Ectodermal cell (in vitro differentiated cells): Measurements from ENCODE around the gene PPP1R16B.

Experiments used
- H3K27ac ChIP-seq: 2 replicates; pipeline ENCODE4 v1.7.0; 2013; ENCODE audit warnings: mild to moderate bottlenecking, low read depth, low read length; ENCODE audit not compliant: insufficient read depth, poor library complexity, severe bottlenecking
- H3K27me3 ChIP-seq: 2 replicates; pipeline ENCODE4 v1.7.0; 2013; ENCODE audit warnings: mild to moderate bottlenecking, low read length; ENCODE audit not compliant: insufficient read depth, control insufficient read depth, poor library complexity, severe bottlenecking
- H3K36me3 ChIP-seq: one replicate; pipeline ENCODE4 v1.7.0; 2013; ENCODE audit warnings: low read length; ENCODE audit not compliant: control insufficient read depth, insufficient read depth
- H3K4me1 ChIP-seq: one replicate; pipeline ENCODE4 v1.7.0; 2013; ENCODE audit warnings: low read length; ENCODE audit not compliant: control insufficient read depth, insufficient read depth
- H3K4me3 ChIP-seq: 2 replicates; pipeline ENCODE4 v1.7.0; 2013; ENCODE audit warnings: low read depth, low read length, control low read depth; ENCODE audit not compliant: insufficient read depth
- H3K9me3 ChIP-seq: 2 replicates; pipeline ENCODE4 v1.7.0; 2013; ENCODE audit warnings: mild to moderate bottlenecking, low read length, moderate library complexity; ENCODE audit not compliant: control insufficient read depth
- WGBS, 2 experiments: methylation state at CpG; one replicate each; pipeline ENCODE4 v1.1.7; 2013; ENCODE audit warnings: missing lambda C conversion rate in 2 of 2; 5-methylcytosine and 5-hydroxymethylcytosine counted together

The PPP1R16B gene

GRCh38 chr20:38915355-38915754, 109.9 kb downstream of the PPP1R16B start:
- Histone ChIP-seq H3K4me3 (no peak overlapping the region), H3K27ac (no peak overlapping the region), H3K27me3 (no peaks in the 10 kb centered on the region), H3K4me1 (peaks cover 13% of the 10 kb centered on the region), H3K36me3 (no peaks in the 10 kb centered on the region), H3K9me3 (no peaks in the 10 kb centered on the region)
- 94% methylated on average over 7 of the region's 7 CpGs for WGBS, 2 experiments

- Histone ChIP-seq H3K27ac (no peak overlapping the region), H3K36me3 (no peaks in the 10 kb centered on the region), H3K27me3 (no peaks in the 10 kb centered on the region), H3K4me1 (peaks cover 13% of the 10 kb centered on the region), H3K9me3 (no peaks in the 10 kb centered on the region), H3K4me3 (no peak overlapping the region)
- WGBS, 2 experiments = 93 to 96% methylated on average over 4 of the region's 4 CpGs
These were observed 112.2 kb downstream of the PPP1R16B start for GRCh38 chr20:38917657-38918056.

- Histone ChIP-seq H3K9me3 (no peaks in the 10 kb centered on the region), H3K27ac (no peak overlapping the region), H3K27me3 (no peaks in the 10 kb centered on the region), H3K4me3 (no peak overlapping the region), H3K36me3 (no peaks in the 10 kb centered on the region), H3K4me1 (peaks cover 13% of the 10 kb centered on the region)
- 95 to 97% methylated on average over 19 of the region's 19 CpGs for WGBS, 2 experiments
These were observed 112.7 kb downstream of the PPP1R16B start for GRCh38 chr20:38918172-38918571.

GRCh38 chr20:38919683-38920082, 114.2 kb downstream of the PPP1R16B start:
- no peaks in the 10 kb centered on the region for H3K9me3 ChIP-seq
- no peak overlapping the region for H3K4me3 ChIP-seq
- WGBS, 2 experiments = 56 to 69% methylated on average over 7 of the region's 7 CpGs
- no peaks in the 10 kb centered on the region for H3K27me3 ChIP-seq
- H3K4me1 ChIP-seq = peaks cover 13% of the 10 kb centered on the region
- H3K36me3 ChIP-seq = no peaks in the 10 kb centered on the region
- H3K27ac ChIP-seq = no peak overlapping the region

GRCh38 chr20:38920411-38920810, 114.9 kb downstream of the PPP1R16B start:
- Histone ChIP-seq H3K27me3 (no peaks in the 10 kb centered on the region), H3K27ac (no peak overlapping the region), H3K4me3 (no peak overlapping the region), H3K4me1 (peaks cover 13% of the 10 kb centered on the region), H3K9me3 (no peaks in the 10 kb centered on the region), H3K36me3 (no peaks in the 10 kb centered on the region)
- WGBS, 2 experiments = 83 to 94% methylated on average over 3 of the region's 3 CpGs

GRCh38 chr20:38920851-38921250, 115.4 kb downstream of the PPP1R16B start:
- H3K9me3 ChIP-seq = no peaks in the 10 kb centered on the region
- no peak overlapping the region for H3K4me3 ChIP-seq
- WGBS, 2 experiments = 93 to 94% methylated on average over 9 of the region's 9 CpGs
- H3K27ac ChIP-seq = no peak overlapping the region
- H3K36me3 ChIP-seq = no peaks in the 10 kb centered on the region
- peaks cover 13% of the 10 kb centered on the region for H3K4me1 ChIP-seq
- H3K27me3 ChIP-seq = no peaks in the 10 kb centered on the region

- WGBS, 2 experiments = 93 to 96% methylated on average over 2 of the region's 2 CpGs
- Histone ChIP-seq H3K27me3 (no peaks in the 10 kb centered on the region), H3K4me1 (peaks cover 20% of the 10 kb centered on the region), H3K4me3 (no peak overlapping the region), H3K9me3 (no peaks in the 10 kb centered on the region), H3K27ac (no peak overlapping the region), H3K36me3 (no peaks in the 10 kb centered on the region)
These were observed 119.2 kb downstream of the PPP1R16B start for GRCh38 chr20:38924718-38925117.

- Histone ChIP-seq H3K4me1 (peaks cover 22% of the 10 kb centered on the region), H3K27ac (no peak within 1 kb of the TSS), H3K27me3 (no peaks in the 10 kb centered on the region), H3K36me3 (no peaks in the 10 kb centered on the region), H3K9me3 (no peaks in the 10 kb centered on the region), H3K4me3 (peak within 1 kb of the TSS; percentile 83)
- 1% methylated on average over 95 of the region's 95 CpGs for WGBS, 2 experiments
These were observed 120.8 kb downstream of the PPP1R16B start, which contains the start of gene FAM83D for GRCh38 chr20:38926142-38926933. TSS of gene FAM83D (plus strand) at chr20:38926417. CDS start at chr20:38926443, 26 bp downstream.

- 11 to 14% methylated on average over 27 of the region's 27 CpGs for WGBS, 2 experiments
- no peaks in the 10 kb centered on the region for H3K36me3 ChIP-seq
- H3K27ac ChIP-seq = no peak overlapping the region
- peaks cover 25% of the 10 kb centered on the region for H3K4me1 ChIP-seq
- no peaks in the 10 kb centered on the region for H3K27me3 ChIP-seq
- no peaks in the 10 kb centered on the region for H3K9me3 ChIP-seq
- H3K4me3 ChIP-seq = peak overlapping the region; percentile 83
These were observed 121.6 kb downstream of the PPP1R16B start for GRCh38 chr20:38926934-38927616.

- H3K9me3 ChIP-seq = no peaks in the 10 kb centered on the region
- no peaks in the 10 kb centered on the region for H3K27me3 ChIP-seq
- H3K4me1 ChIP-seq = peaks cover 25% of the 10 kb centered on the region
- no peak overlapping the region for H3K27ac ChIP-seq
- peak overlapping the region; percentile 83 for H3K4me3 ChIP-seq
- no peaks in the 10 kb centered on the region for H3K36me3 ChIP-seq
- 82 to 85% methylated on average over 5 of the region's 5 CpGs for WGBS, 2 experiments
These were observed 122.5 kb downstream of the PPP1R16B start for GRCh38 chr20:38927902-38928578.
